MG63 (cell line): ENCODE results near the gene ZBTB16. TPM values are rescaled to one million over a fixed set of nuclear protein-coding genes. Genes with fewer than 3 reads are reported as not detected.

Experiments
- DNase-seq: peaks from one replicate; pipeline ENCODE4 v3.0.0-alpha.2; 2020
- H3K27me3 ChIP-seq: fragments of 250-450 bp; sonication (Bioruptor Pico); 2 replicates; pipeline ENCODE4 v1.5.1; 2020; ENCODE audit warnings: mild to moderate bottlenecking, moderate library complexity
- H3K36me3 ChIP-seq: fragments of 250-450 bp; sonication (Bioruptor Pico); 2 replicates; pipeline ENCODE4 v1.5.1; 2020; ENCODE audit warnings: mild to moderate bottlenecking, moderate library complexity
- H3K4me3 ChIP-seq: fragments of 250-450 bp; sonication (Bioruptor Pico); 2 replicates; pipeline ENCODE4 v1.5.1; 2020; ENCODE audit warnings: mild to moderate bottlenecking, moderate library complexity
- H3K9me3 ChIP-seq: fragments of 250-450 bp; sonication (Bioruptor Pico); 2 replicates; pipeline ENCODE4 v1.5.1; 2020; ENCODE audit warnings: mild to moderate bottlenecking, moderate library complexity
- total RNA-seq: library from RNA; depleted of rRNA; stranded (reverse); fragments of >200 nt; shearing (Covaris generic); gene quantifications from 2 replicates; pipeline ENCODE4 v1.2.3, GENCODE V29; 2014; ENCODE audit warnings: low replicate concordance

ZBTB16 gene
- total RNA-seq, 1 experiment from 2014 or later: not detected

DNA sequence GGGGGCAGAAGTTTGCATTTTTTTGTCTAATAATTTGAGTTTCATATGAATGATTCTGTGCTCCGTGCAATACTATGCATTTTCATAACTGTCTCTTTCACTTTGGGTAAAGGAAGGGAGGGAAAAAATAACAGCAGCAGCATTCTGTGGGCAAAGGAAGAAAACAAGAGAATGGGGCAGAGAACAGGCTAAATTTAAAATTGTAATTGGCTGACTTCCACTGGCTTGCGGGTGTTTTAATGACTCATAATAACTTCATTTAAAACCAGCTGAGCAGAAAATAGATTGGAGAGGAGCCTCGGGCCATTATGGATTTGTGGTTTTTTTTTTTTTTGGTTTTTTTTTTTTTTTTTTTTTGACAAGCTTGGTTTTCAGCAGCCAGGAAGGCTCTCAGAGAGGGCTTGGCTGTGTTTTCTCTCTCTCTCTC lies 107.4 kb downstream of the ZBTB16 start:
- peak; percentile 23 for DNase-seq
- H3K4me3 ChIP-seq: no peak overlapping the region
- H3K36me3 ChIP-seq: no peaks in the 10 kb centered on the region
- H3K9me3 ChIP-seq: no peaks in the 10 kb centered on the region
- H3K27me3 ChIP-seq: peaks cover 2% of the 10 kb centered on the region; the same call in 1 of the 2 replicates

DNA sequence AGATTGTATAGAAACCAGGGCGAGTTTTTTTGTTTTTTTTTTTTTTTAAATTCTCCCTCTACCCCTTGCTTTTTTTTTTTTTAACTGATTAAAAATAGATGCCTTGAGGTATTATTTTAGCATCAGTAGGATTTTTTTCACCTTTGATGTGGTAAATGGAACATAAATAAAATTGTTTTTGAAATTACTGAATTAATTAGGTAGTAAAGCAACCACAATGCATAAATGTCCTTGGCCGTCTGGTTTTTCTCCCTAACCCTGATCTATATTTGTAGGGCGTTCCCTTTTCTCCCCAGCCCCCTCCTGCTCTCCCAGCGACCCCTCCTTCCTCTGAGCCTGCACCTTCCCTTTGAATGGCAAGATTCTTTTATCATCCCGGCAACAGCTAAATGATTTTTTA lies 107.8 kb downstream of the ZBTB16 start:
- Histone ChIP-seq H3K27me3 (no peaks in the 10 kb centered on the region; the same call in 1 of the 2 replicates), H3K4me3 (no peak overlapping the region), H3K36me3 (no peaks in the 10 kb centered on the region), H3K9me3 (no peaks in the 10 kb centered on the region)
- no peak for DNase-seq

GRCh38 chr11:114167771-114168448 lies 108.4 kb downstream of the ZBTB16 start:
- Histone ChIP-seq H3K36me3 (no peaks in the 10 kb centered on the region), H3K4me3 (no peak overlapping the region), H3K9me3 (no peaks in the 10 kb centered on the region), H3K27me3 (no peaks in the 10 kb centered on the region; the same call in 1 of the 2 replicates)
- no peak for DNase-seq

DNA sequence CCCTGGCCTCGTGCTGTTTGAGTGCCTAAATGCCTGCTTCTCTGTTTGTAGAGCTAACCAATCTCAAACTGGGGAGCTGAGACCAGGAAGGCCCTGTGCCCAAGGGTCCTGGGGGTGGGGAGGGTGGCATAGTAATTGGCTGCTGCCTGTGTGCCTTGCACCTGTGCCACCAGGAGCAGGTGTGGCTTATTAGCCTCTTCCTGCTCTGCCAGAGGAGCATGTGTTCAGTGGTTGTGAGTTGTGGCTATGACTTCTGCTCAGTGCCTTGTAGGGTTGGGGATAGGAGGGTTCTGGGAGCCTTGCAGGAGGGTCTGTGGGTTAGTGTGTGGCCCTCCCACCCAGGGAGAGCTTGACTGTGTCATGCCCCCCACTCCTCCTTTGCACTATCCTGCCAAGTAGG lies 109.2 kb downstream of the ZBTB16 start:
- Histone ChIP-seq H3K9me3 (no peaks in the 10 kb centered on the region), H3K27me3 (no peaks in the 10 kb centered on the region; the same call in 1 of the 2 replicates), H3K36me3 (no peaks in the 10 kb centered on the region), H3K4me3 (no peak overlapping the region)
- no peak for DNase-seq

- no peak for DNase-seq
- Histone ChIP-seq H3K4me3 (no peak overlapping the region), H3K36me3 (no peaks in the 10 kb centered on the region), H3K9me3 (no peaks in the 10 kb centered on the region), H3K27me3 (no peaks in the 10 kb centered on the region; the same call in 1 of the 2 replicates)
Measured at GRCh38 chr11:114169321-114169749, 109.8 kb downstream of the ZBTB16 start.

DNA sequence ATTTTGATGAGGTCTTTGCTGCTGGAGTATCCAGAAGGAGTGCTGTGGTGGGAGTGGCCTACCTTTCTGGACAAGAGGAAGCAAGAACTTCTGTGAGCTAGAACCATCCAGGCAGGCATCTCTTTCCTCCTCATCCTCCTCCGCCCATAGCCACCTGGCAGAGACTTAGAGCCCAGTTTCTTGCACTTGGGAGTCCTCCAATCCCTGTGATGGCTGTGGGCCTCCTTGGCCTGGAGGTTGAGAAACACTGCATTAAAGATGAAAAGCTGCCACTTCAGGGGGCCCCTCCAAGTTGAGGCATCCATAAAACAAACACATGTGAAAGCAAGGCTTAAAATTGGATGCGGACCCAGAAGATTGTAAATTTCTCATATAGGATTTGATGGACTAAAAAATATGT lies 110.3 kb downstream of the ZBTB16 start:
- Histone ChIP-seq H3K9me3 (no peaks in the 10 kb centered on the region), H3K4me3 (no peak overlapping the region), H3K36me3 (no peaks in the 10 kb centered on the region), H3K27me3 (no peaks in the 10 kb centered on the region; the same call in 1 of the 2 replicates)
- no peak for DNase-seq

- DNase-seq: no peak
- no peaks in the 10 kb centered on the region; the same call in 1 of the 2 replicates for H3K27me3 ChIP-seq
- no peak overlapping the region for H3K4me3 ChIP-seq
- no peaks in the 10 kb centered on the region for H3K36me3 ChIP-seq
- H3K9me3 ChIP-seq: no peaks in the 10 kb centered on the region
Measured at GRCh38 chr11:114170226-114170625, 110.7 kb downstream of the ZBTB16 start.

GRCh38 chr11:114171257-114172054 lies 111.9 kb downstream of the ZBTB16 start:
- no peaks in the 10 kb centered on the region for H3K36me3 ChIP-seq
- DNase-seq: no peak
- peaks cover 3% of the 10 kb centered on the region for H3K27me3 ChIP-seq
- no peak overlapping the region for H3K4me3 ChIP-seq
- no peaks in the 10 kb centered on the region for H3K9me3 ChIP-seq

DNA sequence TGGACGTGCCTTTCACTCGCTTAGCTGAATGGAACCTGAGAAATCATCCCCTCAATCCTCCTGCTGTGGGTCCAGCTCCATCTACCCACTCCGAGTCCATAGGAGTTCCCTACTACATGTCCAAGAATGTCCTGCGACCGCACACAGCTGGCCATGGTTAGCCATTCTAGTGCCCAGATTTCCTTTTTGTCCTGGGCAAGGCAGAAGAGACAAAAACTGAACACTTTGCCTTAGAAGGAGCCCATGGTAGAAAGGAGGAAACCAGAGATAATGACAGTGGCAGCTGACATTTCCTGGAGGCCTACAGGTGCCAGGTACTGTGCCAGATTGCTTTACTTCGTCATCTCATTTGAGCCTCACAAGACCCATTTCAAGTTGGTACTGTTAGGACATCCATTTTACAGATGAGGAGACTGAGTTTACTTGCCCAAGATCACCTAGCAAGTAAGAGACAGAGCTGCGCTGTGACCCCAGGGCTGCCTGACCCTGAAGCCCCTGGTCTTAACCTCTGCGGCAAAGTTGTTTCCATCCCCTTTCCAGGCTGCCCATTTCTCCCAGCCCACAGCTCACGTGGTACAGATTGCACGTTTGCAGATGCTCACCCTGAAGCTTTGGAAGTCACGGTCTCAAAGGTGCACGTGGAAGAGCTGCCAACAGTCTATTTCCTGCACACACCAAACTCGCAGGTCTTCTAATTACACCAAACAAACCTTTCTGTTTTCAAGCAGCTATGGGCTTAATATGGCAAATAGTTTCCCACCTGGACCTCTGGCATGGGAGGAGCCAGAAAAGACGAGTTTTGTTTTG lies 112.7 kb downstream of the ZBTB16 start:
- Histone ChIP-seq H3K9me3 (no peaks in the 10 kb centered on the region), H3K4me3 (no peak overlapping the region), H3K27me3 (peaks cover 7% of the 10 kb centered on the region), H3K36me3 (no peaks in the 10 kb centered on the region)
- DNase-seq: no peak

- Histone ChIP-seq H3K27me3 (peaks cover 7% of the 10 kb centered on the region), H3K4me3 (no peak overlapping the region), H3K9me3 (no peaks in the 10 kb centered on the region), H3K36me3 (no peaks in the 10 kb centered on the region)
- DNase-seq: no peak
Measured at GRCh38 chr11:114172871-114173444, 113.4 kb downstream of the ZBTB16 start.

DNA sequence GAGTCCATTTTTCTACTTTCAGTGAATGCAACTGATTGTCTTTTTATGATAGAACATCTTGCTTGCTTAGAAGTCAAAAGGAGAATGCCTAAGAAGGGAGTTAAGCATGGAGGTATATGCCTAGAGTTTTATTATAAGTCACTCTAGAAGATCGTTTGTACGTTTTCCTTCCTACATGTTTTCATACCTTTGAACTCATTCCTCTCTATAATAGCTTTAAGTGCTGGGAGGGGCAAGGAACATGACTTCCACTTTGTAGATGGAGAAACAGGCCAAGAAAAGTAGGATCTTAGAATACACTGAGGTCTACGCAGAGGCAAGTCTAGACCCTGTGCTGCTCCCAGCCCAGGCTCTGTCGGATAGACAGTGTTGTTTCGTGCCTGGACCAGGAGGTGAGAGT lies 114.3 kb downstream of the ZBTB16 start:
- peaks cover 10% of the 10 kb centered on the region for H3K27me3 ChIP-seq

GRCh38 chr11:114174712-114175495 lies 115.4 kb downstream of the ZBTB16 start:
- H3K9me3 ChIP-seq: no peaks in the 10 kb centered on the region
- H3K36me3 ChIP-seq: no peaks in the 10 kb centered on the region
- no peak overlapping the region for H3K4me3 ChIP-seq
- no peak for DNase-seq
- peaks cover 10% of the 10 kb centered on the region for H3K27me3 ChIP-seq

More for the DNA sequence above, 114.3 kb downstream of the ZBTB16 start:
- Histone ChIP-seq H3K9me3 (no peaks in the 10 kb centered on the region), H3K36me3 (no peaks in the 10 kb centered on the region), H3K4me3 (no peak overlapping the region)
- no peak for DNase-seq

- H3K4me3 ChIP-seq: no peak overlapping the region
- DNase-seq: no peak
- H3K27me3 ChIP-seq: peaks cover 12% of the 10 kb centered on the region
- H3K36me3 ChIP-seq: no peaks in the 10 kb centered on the region
- no peaks in the 10 kb centered on the region for H3K9me3 ChIP-seq
Measured at GRCh38 chr11:114175706-114176105, 116.2 kb downstream of the ZBTB16 start.

DNA sequence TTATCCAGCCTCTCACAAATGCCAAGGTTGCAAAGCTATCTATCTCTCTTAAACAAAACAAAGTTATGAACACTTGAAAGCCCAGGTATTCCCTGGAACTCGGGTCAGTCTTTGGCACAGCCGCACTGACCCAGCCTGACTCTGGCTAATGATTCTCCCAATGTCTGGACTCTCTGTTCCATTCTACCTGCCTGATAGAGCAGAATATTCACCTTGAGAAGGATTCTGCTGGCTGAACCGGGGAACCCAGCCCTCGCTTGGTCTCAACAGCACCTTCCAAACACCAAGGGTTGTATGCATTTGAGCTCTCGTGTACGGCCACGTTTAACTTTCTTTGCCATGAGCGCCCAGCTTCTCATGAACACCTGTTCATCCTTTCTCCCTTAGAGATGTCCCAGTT lies 116.8 kb downstream of the ZBTB16 start:
- Histone ChIP-seq H3K4me3 (no peak overlapping the region), H3K27me3 (peaks cover 16% of the 10 kb centered on the region), H3K9me3 (no peaks in the 10 kb centered on the region), H3K36me3 (no peaks in the 10 kb centered on the region)
- DNase-seq: no peak

- DNase-seq: no peak
- Histone ChIP-seq H3K9me3 (no peaks in the 10 kb centered on the region), H3K27me3 (peaks cover 16% of the 10 kb centered on the region), H3K36me3 (no peaks in the 10 kb centered on the region), H3K4me3 (no peak overlapping the region)
Measured at GRCh38 chr11:114178656-114179055, 119.1 kb downstream of the ZBTB16 start.
